NCI-H146 treated with DMSO at 0.1 percent for 48 hours (cell line): ENCODE data around the gene CAMK2D.

Source experiments
- DNase-seq: peaks from one replicate; lab custom pipeline; 2025; ENCODE audit not compliant: unreplicated experiment; lab: John Stamatoyannopoulos, UW

CAMK2D gene

DNA sequence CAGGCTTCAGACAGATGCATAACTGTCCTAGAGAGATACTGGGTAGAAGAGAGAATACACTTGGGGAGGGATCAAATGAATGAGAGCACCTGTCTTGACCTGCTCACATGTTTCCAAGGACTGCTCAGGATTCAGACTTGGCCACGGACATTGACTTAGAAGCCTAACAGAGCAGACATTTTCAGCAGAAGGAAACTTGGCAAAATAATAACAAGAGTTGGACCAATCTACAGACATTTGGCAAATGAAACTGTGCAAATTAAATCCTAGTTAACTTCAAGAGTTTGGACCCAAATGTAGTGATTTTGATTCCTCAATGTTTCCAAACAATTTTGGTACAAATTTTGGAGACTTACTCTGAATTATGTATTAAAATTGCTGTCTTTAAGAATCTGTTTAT lies 223.9 kb downstream of the CAMK2D start:
- DNase-seq, result no peak

DNA sequence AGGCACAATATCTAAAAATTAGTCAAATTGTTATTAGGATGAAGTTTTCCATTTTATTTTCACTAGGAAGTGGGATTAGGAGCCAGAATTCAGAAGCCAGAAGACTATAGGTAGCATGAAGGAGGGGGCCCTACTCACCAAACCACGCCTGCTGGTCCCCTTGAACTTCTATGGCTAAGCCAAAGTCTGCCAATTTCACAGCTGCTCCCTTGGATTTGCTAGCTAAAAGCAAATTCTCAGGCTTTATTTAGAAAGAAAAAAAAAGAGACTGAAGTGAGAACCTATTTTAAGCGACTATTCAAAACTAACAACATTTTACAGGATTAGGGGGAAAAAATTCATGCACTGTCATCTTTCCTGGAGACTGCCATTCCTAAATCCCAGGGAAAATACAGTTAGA lies 224.3 kb downstream of the CAMK2D start:
- DNase-seq, result no peak

DNA sequence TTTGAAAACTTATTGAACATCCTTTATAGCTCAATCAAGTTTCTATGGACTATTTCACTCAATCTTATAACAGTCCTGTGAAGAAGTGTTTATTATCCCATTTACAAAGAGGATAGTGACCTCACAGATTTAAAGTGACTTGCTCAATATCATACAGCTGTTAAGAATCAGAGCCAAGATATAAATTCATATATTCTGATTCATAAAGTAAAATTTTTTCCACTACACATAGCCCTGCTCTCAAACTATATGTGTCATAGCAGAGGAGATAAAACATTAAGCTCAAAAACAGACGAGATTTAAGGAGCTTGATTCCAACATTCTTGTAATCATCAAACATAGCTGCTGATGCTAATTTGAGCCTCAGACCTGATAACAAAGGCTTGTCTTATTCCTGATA lies 226.8 kb downstream of the CAMK2D start:
- no peak for DNase-seq

DNA sequence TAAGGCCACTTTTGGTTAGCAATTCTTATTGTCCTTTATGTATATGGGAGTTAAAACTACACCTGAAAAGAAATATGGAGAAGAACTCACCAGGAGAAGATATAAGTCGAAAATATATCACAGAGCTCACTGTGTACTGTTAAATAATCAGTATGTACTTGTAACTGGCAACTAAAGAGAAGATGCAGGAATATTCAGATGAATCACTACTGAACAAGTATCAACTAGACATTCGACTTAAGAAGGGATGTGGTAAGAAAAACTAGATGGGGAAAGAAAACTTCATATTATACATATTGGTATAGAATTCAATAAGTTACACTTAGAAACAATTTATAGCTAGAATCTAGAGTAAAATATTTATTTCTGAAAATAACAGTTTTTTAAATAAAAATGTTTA lies 230.0 kb downstream of the CAMK2D start:
- no peak for DNase-seq

DNA sequence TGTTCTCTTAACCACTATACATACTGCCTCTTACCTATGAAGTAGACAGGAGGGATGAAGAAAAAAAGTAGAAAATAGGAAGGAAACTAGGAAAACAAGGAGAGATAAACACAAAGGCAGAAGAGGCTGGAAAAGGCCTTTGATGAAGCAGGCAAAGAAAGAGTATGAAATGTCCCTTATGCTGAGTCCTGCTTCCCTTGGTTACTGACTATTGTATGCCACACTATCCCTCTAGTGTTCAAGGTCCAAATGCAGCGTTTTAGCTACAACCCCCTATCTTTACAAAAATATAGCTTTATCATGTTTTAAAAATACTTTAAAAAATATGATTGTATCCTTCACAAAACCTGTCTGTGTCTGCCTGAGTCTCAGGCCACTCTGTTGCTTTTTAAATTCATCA lies 233.1 kb downstream of the CAMK2D start:
- no peak for DNase-seq

DNA sequence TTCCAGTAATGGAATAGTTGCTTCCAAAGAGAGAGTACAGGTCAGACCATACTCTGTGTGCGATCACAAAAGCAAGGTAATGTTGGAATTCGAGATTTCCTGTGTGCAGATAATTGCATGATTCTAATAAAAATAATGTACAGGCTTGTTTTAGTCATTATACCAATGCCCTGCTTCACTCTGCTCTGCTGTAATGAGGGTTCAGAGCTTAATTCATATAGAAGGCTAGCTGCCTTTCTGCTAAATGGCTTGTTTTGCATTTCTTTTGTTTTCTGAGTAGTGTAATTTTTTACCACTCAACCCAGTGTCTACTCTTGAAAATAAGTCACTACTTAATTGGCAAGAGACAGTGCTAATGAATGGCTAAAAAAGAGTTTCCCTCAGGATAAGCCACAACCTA lies 236.0 kb downstream of the CAMK2D start:
- no peak for DNase-seq

DNA sequence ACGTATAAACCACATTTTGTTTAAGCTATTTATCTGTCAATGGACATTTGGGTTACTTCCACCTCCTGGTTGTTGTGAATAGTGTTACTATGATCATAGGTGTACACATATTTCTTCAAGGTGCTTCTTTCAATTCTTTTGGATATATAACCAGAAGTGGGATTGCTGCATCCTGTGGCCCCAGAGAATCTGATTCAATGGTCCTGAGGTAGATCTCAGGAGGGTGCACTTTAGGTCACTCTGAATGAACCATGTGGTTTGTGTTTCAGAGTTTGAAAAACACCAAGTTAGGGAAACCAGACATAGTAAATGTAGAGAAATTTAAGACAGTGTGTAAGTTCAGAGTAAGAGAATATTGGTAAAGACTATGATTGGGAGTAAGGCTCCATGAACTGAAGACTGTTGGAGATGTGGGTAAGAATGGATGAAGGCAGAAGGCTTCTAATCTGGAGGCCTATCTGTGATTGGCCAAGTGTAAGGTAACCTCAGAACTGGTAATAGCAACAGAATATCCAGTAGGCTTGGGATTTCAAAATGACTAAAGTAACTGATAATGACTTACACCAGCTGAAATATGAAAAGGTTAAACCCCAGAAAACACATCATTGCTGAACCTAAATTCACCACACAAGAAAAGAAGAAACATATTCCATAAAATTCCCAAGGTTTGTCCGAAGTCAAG lies 236.9 kb downstream of the CAMK2D start:
- no peak for DNase-seq

DNA sequence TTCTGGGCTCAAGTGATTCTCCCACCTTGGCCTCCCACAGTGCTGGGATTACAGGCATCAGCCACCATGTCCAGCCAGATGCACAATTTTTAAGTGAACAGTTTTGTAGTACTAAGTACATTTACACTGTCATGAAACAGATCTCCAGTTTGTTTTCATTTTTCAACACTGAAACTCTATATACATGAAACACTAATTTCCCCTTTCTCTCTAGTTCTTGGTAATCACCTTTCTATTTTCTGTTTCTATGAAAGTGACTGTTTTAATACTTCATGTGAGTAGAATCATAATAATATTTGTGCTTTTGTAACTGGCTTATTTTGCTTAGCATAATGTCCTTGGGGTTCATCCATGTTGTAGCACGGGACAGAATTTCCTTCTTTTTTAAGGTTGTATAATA lies 237.4 kb downstream of the CAMK2D start:
- DNase-seq, result no peak

DNA sequence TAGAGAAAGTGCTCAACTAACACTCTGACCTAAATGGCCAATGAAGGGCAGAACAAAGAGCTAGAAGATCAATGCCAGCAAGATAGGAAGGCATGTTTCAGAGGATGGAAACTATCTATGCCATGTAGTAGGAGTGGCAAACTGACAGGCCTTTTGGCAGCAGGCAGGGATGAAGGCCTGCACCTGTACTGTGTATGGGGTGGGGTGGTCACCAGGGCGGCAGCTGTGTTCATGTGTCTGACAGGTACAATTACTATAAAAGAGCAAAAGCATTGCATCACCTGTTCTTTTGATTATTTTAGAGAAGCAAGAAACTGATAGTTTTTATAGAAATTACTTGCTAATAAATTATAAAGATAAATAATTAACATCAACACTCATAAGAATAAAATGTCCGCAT lies 239.1 kb downstream of the CAMK2D start:
- no peak for DNase-seq

DNA sequence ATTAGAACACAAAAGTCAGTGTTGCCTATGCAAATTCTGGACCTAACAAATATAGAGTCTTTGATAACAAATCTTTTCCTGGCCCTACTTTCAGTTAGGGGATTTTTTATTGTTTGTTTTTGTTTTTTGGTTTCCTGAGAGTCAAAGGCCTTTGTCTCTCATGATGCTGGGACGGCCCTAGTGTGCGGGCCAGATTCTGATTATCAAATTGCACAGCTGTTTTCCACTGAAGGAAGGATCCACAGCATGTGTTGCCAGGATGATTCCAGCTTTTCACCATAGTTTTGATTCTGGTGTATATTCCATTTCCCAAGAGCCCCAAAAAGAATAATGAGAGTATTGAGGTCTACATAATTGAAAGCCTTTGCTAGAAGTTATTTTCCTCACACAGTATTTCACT lies 248.2 kb downstream of the CAMK2D start:
- no peak for DNase-seq

DNA sequence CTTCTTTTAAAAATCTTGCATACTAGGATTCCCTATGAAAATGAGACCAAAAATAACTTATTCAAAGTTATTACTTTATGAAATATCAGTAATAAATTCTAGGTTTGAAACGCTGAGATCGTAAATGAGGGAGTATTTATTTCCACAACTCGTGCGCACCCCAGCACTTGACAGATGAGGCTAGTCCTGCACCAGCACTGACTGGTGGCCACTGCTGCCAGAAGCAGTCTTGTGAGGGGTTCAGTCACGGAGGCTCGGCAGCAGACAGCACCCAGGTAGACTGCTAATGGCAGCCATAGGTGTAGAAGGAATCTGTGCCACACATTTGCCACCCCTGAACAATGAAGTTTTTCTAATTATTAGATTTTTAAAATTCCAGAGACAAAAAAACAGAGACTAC lies 248.7 kb downstream of the CAMK2D start:
- DNase-seq, result no peak

DNA sequence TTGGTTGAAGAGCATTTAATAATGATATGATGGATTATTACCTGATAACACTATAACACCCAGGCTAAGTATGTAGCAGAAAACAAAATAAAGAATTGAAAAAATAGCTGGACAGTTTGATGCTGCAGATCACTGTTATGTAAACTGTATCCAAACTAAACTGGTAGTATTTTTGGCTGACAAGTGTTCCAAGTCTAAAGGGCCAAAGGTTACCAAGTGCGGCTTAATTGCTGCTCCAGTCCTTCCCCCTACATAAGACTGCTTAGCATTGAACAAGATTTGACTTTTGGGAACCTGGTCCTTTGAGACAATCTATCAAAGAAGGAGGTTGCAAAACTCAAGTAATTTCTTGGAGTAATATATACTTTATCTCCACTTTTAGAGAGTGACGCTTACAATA lies 249.6 kb downstream of the CAMK2D start:
- DNase-seq, result no peak

DNA sequence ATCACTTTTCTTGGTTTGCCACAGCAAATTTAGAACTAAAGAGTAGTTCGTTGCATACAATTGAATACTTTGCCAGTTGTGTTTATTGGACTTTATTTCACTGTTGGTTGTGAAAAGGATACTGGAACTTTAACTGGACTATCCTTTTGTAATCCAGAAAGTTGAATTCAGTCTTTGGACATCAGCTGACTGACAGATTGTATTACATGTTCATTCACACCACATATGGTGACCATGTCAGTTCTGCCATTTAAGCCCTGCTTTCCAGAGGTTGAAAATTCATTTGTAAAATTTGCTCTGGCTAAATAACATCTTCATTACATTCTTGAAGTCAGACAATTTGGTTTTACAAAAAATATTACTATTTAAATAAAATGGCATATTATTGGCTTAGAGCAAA lies 251.7 kb downstream of the CAMK2D start:
- no peak for DNase-seq

DNA sequence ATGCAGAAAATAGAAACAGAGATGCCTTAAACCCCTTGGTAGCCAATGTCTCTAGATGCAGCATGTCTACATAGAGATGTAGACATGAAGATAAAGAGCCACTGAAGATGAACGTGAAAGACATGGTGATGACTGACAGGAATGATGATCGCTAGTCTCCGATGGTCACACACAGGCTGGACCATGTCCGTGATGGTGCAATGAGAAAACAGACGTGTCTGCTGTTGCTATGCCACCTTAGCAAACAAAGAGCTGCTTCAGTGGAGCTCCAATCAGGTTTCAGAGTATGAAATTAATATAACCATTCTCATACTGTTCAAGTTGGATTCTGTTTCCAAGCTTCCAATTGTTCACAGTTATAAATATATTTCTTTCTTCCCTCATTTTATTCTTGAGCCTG lies 256.5 kb downstream of the CAMK2D start:
- DNase-seq, result no peak

DNA sequence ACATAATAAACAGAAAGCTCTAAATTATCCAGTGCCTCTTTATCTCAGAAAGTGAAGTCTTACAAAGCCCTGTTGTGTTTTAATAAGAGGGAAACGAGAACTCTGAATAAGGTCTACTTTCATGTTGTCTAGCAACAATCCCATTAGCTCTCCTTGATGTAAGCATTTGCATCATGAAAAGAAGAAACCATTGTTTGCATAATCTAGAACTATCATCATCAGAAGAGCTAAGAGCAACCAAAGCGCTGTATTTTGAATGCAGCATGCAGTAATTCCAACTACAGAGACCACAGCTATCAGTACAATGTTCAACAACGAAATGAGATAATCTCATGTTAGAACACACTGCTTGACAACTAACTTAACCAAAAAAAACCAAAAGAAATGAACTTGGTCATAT lies 257.1 kb downstream of the CAMK2D start:
- DNase-seq, result no peak

DNA sequence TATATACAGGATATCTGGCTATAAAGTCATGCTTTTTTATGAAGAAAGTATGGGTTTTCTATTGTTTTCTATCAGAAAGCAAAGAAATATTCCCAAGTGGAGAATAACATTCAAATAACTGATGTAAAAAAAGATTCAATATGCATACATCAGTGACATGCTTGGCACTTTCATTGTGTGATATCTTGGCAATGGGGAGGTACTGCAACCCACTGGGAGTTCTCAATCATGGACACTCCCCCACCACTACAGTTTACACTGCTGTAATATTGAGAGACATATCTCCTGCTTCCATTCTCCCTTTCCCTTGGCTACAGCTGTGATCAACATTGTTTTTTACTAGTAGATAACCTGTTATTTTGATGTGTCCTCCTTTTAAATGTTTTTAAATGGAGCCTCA lies 257.8 kb downstream of the CAMK2D start:
- no peak for DNase-seq

DNA sequence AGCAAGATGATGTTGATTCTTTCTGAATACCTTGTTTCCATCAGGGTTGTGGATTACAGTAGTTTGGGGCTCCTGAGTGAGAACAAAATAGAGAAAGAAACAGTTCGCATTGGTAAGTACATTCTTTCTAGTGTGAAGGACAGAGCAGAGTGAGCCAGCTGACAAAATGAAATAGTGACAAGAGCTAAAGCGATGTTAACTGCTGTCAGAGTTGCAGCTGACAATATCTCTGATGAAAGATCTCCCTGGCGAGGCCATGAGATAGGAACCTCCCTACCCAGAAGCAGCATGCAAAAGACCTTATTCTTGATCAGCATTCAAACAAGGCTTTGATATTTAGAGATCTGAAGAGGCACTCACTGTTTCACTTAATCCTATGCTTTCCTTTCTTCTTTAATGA lies 258.6 kb downstream of the CAMK2D start:
- no peak for DNase-seq

DNA sequence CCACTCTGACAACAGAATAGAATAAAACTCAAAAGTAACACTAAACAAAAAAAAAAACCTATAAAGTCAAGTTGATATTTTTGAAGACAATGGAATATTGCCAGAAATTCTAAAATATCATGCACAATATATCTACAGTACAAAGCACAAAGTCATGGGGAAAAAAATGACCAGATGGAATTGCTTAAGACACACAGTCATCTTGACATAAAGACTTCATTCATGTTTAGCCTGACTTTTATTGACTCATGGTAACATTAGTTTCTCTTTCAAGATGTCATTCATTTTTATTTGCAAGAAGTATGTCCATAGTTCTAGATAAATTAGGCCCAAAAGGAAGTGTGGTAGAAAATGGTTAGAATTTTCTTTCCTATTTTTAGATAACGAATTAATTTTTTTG lies 259.1 kb downstream of the CAMK2D start:
- DNase-seq, result no peak

DNA sequence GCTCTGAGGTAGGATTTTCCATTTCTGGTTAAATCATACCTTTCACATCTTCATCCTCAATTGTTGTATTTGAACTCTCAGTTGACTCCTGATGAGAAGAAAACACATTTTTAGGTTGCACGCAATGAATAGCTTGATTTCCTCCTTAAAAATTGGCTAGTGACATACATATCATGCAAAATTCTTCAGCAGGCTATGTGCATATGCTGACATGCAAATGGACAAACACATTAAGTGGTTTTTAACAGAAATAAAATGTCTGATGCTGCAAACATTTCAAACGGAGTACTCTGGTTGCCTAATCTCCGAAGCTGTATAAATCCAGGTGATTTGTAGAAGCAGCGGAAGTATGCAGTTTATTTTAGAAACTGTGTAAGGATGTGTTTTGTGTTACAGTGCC lies 261.1 kb downstream of the CAMK2D start:
- DNase-seq, result no peak

DNA sequence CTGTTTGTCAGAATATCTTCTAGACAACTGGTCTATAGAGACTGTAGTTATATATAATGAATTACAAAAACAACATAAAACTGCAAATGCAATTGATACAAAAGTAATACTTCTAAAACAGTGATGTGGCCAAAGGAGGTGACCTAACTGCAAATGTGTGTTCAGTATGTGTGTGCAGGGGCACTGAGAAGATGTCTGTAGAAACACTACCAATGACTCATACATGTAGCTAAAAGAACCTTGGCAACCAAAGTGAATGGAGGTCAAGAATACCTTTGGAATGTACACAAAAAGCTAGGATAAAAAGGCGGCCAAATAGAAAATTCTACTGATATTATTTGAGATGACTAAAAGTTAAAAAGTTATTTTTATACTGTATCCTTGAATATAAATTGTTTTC lies 261.8 kb downstream of the CAMK2D start:
- DNase-seq, result no peak

DNA sequence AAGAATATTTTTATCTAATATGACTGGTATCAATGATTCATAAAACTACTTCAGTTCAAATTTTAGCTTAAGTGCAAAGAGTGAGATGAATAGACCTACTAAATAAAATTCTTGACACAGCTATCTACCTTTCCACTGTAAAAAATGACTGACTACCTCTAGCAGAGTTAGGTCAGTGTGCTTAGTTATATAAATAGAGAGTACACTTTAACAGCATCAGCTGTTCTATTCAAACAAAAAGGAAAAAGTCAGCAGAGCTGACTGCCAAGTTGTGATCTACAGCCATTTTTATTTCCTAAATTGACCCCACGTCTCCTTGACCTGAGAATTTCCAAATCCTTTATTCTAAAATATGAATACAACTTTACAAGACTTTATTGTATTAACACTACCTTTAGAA lies 262.4 kb downstream of the CAMK2D start:
- no peak for DNase-seq

DNA sequence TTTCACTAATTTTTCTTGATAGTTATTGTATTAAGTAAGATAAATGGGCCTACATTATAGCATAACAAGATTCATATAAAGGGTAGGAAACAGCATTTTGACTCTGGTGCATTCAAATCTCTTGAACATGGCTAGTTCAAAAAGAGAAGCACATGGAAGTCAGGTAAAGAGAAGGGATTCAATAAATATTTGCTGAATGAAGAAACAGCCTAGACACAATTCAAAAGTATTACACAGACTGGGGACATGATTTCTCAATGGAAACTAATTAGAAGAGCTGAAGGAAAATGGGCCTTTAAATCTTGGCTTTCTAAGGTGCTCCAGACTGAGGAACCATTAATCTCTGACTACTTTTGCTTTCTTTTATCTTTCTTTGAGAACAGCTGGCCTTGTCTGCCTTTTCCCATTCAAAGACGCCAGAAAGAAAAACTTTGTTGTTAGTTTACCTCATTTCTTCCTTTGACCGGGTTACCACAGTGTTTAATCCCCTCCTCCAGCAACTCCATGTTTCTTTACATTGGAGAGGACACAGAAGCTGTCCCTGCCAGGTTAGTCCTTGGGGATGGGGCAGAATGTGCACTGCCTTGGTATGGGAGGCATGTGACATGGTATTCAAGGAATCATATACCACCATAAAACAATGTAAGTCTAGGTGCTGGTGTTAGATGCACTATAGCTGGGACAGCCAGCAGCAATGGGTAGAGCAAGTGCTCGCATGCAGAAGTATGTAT lies 264.2 kb downstream of the CAMK2D start:
- no peak for DNase-seq

DNA sequence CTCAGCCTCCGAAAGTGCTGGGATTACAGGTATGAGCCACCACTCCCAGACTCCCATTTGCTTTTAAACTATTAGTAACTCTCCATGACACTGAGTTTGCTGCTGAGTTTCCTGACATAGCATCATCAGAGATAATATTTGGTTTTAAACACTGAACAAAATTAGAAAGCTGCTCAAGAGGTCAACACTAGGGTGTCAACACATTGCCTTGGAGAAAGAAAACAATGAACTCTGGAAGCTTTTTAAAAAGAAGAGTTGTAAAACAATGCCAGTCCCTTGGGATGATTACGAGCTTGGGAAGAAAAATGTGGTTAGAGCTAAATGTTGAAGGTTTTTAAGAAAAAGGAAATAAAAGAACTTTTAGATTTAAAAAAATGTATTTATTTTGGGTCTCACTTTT lies 264.8 kb downstream of the CAMK2D start:
- DNase-seq, result no peak
